GM12892 (cell line): ENCODE measurements around the gene ARHGEF16.
A peak's percentile ranks its signal among the peaks of the same experiment; 100 is the strongest.

Experiments used
- DNase-seq: peaks from one replicate; pipeline ENCODE4 v3.0.0; 2011; ENCODE audit not compliant: insufficient read length
- FAIRE-seq: peaks from 2 replicates; lab custom pipeline; 2011; peaks lifted over from hg19 to GRCh38; lab: Jason Lieb, UNC
- POLR2A ChIP-seq: IDR thresholded peaks from 2 replicates; pipeline ENCODE4 v1.6.1; 2011; ENCODE audit warnings: low read depth, low read length, control low read depth
- POLR2AphosphoS5 ChIP-seq: IDR thresholded peaks from 2 replicates; pipeline ENCODE4 v1.6.1; 2011; ENCODE audit warnings: low read depth, low read length, control low read depth
- TAF1 ChIP-seq: IDR thresholded peaks from 2 replicates; pipeline ENCODE4 v1.6.1; 2011; ENCODE audit warnings: low read depth, mild to moderate bottlenecking, control low read depth, low read length, borderline replicate concordance

ARHGEF16 gene

GRCh38 chr1:3496916-3497315 is 42.5 kb downstream of the ARHGEF16 start:
- TF ChIP-seq TAF1 (no peak), POLR2AphosphoS5 (no peak), POLR2A (no peak)
- no peak for FAIRE-seq

GRCh38 chr1:3497521-3497920 is 43.1 kb downstream of the ARHGEF16 start:
- DNase-seq (no peak), FAIRE-seq (no peak)
- TF ChIP-seq TAF1 (no peak), POLR2AphosphoS5 (no peak)

More at GRCh38 chr1:3496916-3497315, 42.5 kb downstream of the ARHGEF16 start:
- no peak for DNase-seq

- TF ChIP-seq POLR2AphosphoS5 (no peak), TAF1 (no peak), POLR2A (no peak)
- FAIRE-seq (no peak), DNase-seq (no peak)
Observed at GRCh38 chr1:3498246-3498930, 43.9 kb downstream of the ARHGEF16 start.

- DNase-seq (no peak), FAIRE-seq (no peak)
Observed at GRCh38 chr1:3498986-3499385, 44.5 kb downstream of the ARHGEF16 start.

GRCh38 chr1:3499611-3500010 is 45.1 kb downstream of the ARHGEF16 start:
- DNase-seq (no peak), FAIRE-seq (no peak)
- TF ChIP-seq POLR2A (no peak), TAF1 (no peak), POLR2AphosphoS5 (no peak)

More at GRCh38 chr1:3498986-3499385, 44.5 kb downstream of the ARHGEF16 start:
- TF ChIP-seq TAF1 (no peak), POLR2AphosphoS5 (no peak), POLR2A (no peak)

- DNase-seq (no peak), FAIRE-seq (no peak)
- TF ChIP-seq POLR2AphosphoS5: no peak
- TF ChIP-seq TAF1: no peak
- TF ChIP-seq POLR2A: no peak
Observed at GRCh38 chr1:3500265-3500835, 45.9 kb downstream of the ARHGEF16 start.

- no peak for FAIRE-seq
- TF ChIP-seq TAF1 (no peak), POLR2A (no peak), POLR2AphosphoS5 (no peak)
- DNase-seq: no peak
Observed at GRCh38 chr1:3501437-3501836, 47.0 kb downstream of the ARHGEF16 start.

- no peak for TF ChIP-seq POLR2A
- TF ChIP-seq POLR2AphosphoS5: no peak
- no peak for TF ChIP-seq TAF1
- FAIRE-seq (no peak), DNase-seq (peak; percentile 82)
Observed at GRCh38 chr1:3501856-3502640, 47.6 kb downstream of the ARHGEF16 start.

- no peak for DNase-seq
- TF ChIP-seq POLR2A (no peak), TAF1 (no peak), POLR2AphosphoS5 (no peak)
- no peak for FAIRE-seq
Observed at GRCh38 chr1:3502641-3503524, 48.4 kb downstream of the ARHGEF16 start.

GRCh38 chr1:3503525-3503886 is 49.0 kb downstream of the ARHGEF16 start:
- no peak for TF ChIP-seq POLR2A
- no peak for TF ChIP-seq POLR2AphosphoS5
- TF ChIP-seq TAF1: no peak
- FAIRE-seq: no peak
- no peak for DNase-seq
